NCI-H1436 treated with DMSO at 0.1 percent for 48 hours (cell line): ENCODE results near the gene ATAD1.

Source experiments
- DNase-seq: peaks from one replicate; lab custom pipeline; 2025; lab: John Stamatoyannopoulos, UW

Gene ATAD1

DNA sequence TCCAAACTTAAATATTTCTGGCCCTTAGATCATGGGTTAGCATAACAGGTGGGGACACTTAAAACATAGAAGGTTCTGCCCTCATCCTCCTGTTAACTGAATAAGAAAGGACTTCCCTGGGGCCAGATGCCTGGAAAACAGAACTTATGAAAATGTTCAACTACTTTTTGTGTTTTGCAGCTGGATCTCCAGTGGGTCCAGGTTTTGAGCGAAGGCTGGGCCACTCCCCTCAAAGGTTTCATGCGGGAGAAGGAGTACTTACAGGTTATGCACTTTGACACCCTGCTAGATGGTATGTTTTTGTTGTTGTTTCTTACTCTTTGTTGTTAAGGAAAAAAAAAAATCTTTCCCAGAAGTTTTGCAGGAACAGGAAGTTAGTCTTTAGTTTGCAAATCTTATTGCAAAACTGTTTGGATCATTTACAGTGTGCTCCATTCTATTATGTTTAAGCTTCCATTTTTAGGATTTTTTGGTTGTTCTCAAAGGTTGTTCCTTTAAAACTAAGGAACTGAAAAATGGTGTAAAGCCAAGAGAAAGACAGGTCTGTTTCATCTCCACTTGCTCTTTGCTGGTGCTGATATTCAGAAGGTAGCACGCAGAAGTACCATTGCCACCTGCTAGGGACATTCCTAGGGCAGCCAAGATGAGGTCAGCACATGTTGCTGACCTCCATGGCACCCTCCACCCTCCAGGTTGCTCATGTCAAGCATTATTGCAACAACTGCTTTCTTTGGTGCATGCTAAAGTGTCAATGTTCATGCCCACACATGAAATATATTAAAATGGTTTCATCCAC, 102.3 kb downstream of the ATAD1 start:
- DNase-seq: no peak

DNA sequence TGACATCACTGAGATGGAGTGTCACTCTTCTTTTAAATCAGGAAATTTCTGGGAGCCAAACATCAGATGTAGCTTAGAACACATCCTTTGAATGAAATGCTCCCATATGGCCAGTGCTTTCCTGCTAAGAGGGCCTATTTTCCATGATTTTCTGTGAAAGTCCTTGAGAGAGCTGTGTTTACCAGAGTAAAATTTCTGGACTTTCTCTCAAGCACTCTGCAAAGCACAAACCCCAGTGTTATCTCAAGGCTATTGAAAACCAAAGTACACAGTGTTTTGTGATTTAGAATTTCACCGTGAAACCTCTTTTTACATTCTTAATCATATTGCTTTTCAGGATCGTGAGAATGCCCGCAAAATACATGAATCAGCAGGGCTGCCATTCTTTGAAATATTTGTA, 104.3 kb downstream of the ATAD1 start:
- no peak for DNase-seq

DNA sequence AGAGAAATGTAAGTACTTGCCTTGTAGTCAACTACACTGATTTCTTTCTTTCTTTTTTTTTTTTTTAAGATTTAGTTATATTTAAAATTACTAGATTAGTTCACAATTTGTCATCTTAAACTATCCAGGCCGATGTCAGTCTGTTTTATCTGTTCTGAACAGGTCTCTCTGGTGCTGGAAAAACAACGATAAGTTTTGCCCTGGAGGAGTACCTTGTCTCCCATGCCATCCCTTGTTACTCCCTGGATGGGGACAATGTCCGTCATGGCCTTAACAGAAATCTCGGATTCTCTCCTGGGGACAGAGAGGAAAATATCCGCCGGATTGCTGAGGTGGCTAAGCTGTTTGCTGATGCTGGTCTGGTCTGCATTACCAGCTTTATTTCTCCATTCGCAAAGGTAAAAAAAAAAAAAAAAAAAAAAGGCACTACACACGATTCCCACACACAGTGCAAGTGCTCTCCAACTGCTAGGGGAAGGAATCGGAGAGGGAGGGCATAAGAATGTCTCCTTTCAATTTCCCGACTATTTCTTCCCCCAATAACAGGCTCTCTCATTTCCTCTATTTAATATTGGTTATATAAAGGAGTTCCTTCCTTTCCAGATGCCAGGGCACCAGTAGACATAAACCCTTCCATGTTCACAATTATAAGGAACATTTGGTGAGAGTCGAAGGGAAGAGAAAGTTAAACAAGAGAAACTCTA, 105.0 kb downstream of the ATAD1 start:
- DNase-seq: no peak

DNA sequence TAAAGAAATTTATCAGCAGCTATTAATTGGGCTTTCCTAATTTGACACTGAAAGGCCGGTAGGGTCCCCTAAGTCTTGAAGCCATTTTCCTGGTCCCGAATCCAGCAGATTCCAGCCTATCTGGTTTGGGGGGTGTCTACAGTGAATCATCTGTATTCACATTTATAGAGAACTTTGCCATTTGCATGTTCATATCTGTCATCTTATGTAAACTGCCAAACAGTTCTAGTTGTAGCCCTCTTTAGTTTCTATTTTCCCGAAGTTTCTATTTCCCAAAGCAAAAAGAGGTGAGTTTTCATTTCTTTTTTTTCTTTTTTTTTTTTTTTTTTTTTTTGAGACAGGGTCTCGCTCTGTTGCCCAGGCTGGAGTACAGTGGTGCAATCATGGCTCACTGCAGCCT, 110.8 kb downstream of the ATAD1 start:
- DNase-seq: no peak

DNA sequence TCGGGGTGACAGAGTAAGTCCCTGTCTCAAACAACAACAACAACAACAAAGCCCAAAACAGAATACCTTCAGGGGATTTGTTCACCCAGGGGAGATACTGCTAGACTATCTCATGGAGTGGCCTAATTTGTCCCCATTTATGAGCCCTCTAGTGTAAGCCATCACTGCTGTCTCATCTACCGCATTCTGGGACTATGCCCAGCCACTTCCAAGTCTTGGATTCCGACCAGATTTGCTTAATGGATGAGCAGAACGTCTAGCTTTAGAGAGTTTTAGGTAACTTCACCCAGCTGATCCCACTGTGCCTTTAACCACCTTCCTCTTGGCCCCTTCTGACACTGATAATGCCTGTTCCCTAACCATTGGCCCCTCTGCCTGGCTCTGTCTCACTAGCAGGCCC, 111.3 kb downstream of the ATAD1 start:
- DNase-seq: no peak

DNA sequence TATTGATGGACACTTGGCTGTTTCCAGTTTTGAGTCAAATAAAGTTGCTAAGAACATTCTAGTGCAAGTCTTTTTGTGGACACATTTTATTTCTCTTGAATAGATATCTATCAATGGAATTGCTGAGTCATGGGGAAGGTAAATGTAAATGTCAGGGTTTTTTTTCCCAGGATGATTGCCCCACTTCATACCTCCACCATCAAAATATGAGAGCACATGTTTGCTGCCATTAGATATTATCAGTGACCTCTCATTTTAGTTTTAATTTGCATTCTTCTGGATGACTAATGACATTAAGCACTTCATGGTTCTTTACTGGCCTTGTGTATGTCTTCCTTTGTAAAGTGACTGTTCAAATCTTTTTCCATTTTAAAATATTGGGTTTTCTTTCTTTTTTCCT, 112.7 kb downstream of the ATAD1 start:
- no peak for DNase-seq

DNA sequence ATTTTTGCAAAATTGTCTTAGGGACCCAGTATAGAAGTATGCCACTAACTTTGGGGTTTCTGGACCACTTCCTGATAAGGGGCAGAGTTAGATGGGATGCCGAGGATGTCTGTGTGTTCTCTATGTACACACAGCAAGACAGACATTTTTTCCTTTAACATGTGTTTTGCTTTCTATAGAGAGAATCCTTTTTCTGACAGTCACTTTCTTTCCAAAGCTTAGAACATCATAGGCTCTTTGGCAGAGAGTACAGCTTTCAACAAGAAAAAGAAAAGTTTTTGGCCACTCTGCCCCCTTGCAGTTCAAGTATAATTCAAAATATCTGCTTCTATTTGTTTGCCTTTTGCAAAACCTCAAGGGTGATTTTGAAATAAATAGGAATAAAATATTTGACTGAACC, 114.3 kb downstream of the ATAD1 start:
- no peak for DNase-seq

DNA sequence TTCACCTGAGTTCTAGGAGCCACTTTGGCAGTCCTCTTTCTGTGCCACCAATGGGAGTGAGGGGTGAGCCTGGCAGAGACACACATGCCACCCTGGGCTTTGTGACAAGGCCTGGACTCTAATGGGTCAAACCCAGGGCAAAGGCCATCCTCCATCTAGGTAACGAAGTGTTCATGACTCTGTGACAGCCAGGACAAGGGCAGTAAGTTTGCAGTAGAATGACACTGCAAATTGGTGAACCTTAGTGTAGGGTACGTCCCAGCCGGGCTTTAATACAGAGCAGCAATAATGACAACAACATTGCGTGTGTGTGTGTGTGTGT, 115.1 kb downstream of the ATAD1 start:
- no peak for DNase-seq

DNA sequence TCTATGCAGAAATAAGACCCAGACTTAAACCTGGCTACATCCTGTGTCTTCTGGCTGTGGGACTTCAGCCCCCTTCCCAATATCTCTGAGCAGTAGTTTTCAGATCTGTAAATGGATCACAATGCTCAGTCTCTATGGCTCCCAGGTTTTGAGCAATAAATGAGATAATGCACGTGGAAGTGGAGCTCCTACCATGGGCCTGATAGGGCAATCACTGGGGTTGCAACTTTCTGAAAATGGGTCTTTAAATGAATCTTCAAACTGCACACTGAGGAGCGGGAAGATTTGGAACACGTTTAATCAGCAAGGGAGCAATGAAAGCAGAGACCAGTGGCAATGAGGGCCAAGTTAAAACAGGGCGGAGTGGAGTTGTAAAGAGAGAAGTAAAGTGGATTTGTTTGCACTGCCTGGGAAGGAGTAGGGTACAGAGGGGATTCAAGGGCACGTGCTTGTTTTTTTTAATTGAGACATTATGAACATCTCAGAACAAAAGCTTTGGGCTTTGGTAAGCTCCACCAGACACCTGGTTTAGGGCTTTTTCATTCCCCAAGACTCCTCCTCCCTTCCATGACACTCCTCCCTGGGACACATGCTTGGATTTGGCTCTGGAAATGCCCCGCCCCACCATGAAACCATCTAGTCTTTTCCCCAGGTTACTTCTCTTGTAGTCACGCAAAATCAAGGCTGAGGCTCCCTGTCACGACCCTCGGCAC, 115.6 kb downstream of the ATAD1 start:
- no peak for DNase-seq
